PFSK-1 (cell line): Measurements from ENCODE around the gene PES1.

Experiments
- POLR2AphosphoS5 ChIP-seq: IDR thresholded peaks from 2 replicates; pipeline ENCODE4 v1.6.1; 2012; ENCODE audit warnings: low read depth, mild to moderate bottlenecking, control low read depth, low read length, moderate library complexity
- SIN3A ChIP-seq: IDR thresholded peaks from 2 replicates; pipeline ENCODE4 v1.6.1; 2012; ENCODE audit warnings: mild to moderate bottlenecking, low read length, moderate library complexity, borderline replicate concordance; ENCODE audit not compliant: insufficient read depth
- TF ChIP-seq, protein P1 (sequence below), 2 experiments: IDR thresholded peaks; 2 replicates each; pipeline versions ENCODE4 v1.6.1 to v1.8.0; 2011 to 2012; ENCODE audit warnings: low read depth in 2 of 2, low read length in 2 of 2, control low read depth in 1 of 2, inconsistent platforms in 1 of 2, mild to moderate bottlenecking in 1 of 2, moderate library complexity in 1 of 2; ENCODE audit not compliant: insufficient read depth in 1 of 2

DNA sequence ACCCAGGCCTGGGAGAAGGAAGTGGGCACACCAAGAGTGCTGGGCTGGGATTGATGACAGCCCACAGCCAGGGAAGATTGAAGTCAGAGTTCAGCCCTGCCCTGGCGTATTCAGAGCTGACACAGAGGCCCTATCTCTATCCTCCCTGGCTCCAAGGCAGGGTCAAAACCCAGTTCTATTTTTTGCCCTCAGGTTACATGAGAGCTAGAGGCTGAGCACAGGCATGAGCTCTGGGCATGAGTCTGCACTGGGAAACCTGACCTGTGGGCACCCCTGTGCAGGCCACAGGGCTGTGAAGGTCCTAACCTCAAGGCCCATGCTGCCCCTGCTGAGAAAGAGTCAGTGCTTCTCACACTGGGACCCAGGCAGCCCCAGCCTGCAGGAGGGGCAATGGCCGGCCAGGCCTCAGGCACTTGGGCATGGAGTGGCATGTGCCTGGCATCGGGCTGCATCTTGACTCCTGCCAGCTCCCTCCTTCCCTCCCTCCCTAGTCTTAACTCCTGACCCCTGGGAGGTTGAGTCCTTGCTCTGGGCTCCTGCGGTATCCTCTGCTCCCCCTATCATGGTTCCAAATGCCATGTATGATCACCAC, 49.2 kb upstream of the PES1 start:
- no peak for TF ChIP-seq POLR2AphosphoS5
- TF ChIP-seq, protein P1, sequence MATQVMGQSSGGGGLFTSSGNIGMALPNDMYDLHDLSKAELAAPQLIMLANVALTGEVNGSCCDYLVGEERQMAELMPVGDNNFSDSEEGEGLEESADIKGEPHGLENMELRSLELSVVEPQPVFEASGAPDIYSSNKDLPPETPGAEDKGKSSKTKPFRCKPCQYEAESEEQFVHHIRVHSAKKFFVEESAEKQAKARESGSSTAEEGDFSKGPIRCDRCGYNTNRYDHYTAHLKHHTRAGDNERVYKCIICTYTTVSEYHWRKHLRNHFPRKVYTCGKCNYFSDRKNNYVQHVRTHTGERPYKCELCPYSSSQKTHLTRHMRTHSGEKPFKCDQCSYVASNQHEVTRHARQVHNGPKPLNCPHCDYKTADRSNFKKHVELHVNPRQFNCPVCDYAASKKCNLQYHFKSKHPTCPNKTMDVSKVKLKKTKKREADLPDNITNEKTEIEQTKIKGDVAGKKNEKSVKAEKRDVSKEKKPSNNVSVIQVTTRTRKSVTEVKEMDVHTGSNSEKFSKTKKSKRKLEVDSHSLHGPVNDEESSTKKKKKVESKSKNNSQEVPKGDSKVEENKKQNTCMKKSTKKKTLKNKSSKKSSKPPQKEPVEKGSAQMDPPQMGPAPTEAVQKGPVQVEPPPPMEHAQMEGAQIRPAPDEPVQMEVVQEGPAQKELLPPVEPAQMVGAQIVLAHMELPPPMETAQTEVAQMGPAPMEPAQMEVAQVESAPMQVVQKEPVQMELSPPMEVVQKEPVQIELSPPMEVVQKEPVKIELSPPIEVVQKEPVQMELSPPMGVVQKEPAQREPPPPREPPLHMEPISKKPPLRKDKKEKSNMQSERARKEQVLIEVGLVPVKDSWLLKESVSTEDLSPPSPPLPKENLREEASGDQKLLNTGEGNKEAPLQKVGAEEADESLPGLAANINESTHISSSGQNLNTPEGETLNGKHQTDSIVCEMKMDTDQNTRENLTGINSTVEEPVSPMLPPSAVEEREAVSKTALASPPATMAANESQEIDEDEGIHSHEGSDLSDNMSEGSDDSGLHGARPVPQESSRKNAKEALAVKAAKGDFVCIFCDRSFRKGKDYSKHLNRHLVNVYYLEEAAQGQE (IDR thresholded peaks at IDR 0.05; ENCODE audit: insufficient read depth in 1 of 2, low read depth in 2 of 2, low read length in 2 of 2), result no peak
- no peak for TF ChIP-seq SIN3A
